HG03442 (cell line): ENCODE results near the gene GSC2.
"Not testable (repeated sequence)": the region's sequence is repeated elsewhere in the genome, so short reads cannot be mapped to it uniquely, and the experiment has no call there.

Experiments used
- ATAC-seq: cut with Tn5 transposase; IDR thresholded peaks from one replicate; pipeline ENCODE4 v1.9.1; 2021; ENCODE audit warnings: mild to moderate bottlenecking, moderate library complexity; ENCODE audit not compliant: unreplicated experiment

Gene GSC2

DNA sequence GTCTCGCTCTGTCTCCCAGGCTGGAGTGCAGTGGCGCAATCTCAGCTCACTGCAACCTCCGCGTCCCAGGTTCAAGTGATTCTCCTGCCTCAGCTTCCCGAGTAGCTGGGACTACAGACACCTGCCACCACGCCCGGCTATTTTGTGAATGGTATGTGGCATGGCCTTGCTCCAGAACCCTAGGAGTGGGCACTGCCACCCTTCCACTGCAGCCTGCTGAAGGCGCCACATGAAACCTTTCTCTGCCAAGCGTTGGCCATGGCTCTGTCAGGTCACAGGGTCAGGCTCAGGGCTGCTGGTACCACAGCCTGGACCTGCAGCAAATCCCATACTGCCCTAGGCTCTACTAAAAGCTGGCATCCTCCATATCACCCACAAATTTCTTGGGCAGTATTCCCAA, 6.0 kb upstream of the GSC2 start:
- ATAC-seq, result not testable (repeated sequence)

DNA sequence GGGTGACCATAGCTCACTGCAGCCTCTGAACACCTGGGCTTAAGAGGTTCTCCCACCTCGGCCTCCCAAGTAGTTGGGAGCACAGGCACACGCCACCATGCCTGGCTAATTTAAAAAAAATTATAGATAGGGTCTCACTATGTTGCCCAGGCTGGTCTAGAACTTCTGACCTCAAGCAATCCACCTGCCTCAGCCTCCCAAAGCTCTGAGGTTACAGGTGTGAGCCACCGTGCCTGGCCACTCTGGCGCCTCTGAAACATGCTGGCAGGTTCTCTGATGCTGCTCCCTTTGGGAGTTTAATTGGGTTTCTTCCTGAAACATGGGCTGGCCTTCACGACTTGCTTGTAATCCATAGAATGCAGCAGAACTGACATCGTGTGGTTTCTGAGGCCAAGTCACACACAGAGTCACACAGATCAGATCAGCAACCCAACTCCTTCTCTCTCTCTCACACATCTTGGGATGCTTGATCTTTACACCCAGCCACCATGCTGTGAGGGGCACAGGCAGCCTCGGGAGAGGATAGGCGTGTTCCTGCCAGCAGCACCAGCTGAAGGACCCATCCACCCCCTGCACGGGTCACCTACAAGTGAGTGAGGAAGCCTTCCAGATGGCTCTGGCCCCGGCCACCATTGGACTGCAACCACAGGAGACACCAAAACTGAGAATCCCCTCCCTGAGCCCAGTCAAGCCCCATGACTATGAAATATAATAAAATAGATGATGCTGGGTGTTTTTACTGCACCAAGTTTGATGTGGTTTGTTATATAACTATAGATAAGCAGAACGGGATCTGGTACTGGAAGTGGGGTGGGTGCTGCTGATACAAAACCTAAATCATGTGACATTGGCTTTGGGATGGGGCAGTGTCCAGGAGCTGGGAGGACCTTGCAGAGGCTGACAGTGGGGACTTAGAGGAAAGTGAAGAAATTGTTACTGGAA, 3.1 kb upstream of the GSC2 start:
- ATAC-seq, result no peak

DNA sequence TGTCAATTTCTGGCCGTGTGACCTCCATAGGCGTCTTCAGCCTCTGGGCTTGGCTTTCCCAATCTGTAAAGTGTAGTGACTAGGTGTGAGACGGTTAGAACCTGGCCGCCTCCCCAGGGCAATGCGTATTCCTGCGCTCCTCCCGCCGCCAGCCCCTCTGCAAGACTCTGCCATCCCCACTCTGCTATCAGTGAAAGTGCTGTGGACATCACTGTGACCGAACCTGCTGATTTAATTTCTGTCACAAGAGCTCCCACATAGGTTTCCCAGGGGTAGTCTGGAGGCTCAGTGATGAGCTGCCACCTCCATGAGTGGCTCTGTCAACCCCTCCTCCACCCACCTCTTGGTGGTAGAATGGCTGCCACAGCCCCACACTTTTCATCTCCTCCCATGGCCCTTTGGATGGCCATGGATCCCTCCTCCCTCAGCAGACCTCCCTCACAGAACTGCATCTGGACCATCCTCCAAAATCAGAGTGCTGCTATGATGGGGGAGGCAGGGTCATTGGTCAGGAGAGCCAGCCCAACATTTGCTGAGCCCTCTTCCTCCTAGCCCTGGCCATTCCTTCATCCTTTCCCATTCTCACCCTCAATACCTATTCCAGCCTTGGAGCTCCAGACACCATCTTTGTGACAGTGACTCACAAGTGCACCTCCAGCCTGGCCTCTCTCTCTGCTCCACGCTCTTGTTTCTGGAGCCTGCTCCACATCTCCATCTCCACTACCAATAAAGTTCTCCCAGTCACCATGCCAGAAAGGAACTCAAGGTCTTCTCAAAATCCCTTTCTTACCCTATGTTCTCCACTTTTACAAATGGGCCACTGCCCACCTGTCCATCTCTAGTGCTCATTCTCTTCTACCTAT, 1.5 kb upstream of the GSC2 start:
- no peak for ATAC-seq

DNA sequence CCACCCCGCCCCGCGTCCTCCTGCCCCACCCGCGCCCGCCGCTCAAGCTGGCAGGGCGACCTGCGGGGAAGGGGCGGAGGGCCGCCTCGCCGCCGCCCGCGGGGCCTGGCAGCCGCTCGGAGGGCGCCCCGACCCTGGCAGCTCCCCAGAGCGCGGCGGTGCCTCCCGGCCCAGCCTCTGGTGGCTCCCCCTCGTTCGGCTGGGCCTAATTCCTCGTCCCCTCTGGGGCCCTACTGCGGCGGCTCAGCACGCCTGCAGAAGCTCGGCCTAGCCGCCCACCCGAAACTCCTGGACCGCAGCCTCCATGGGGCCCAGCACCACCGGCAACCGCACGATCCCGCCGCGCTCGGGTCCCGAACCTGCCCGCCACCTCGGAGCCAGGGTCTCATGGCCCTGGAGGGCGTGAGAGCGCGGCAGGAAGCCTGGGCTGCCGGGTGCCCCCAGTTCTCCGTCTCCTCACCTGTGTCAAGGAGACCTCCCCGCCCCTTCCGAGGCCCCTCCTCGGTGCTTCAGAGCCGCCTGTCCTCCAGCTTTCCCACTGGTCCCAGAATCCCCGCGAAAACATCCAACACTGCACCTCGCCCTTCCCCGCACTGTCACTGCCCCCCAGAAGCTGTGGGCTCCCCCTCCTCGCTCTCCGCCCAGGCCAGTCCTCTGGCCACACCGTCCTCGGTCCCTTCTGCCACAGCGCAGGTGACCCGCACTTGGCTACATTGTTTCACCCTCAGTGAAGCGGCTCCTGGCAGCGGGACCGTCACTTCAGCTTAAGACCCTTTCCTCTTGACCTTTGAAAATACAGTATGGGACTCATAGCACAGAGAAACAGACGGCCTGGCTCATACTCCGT, 613 bp upstream of the GSC2 start:
- ATAC-seq, result no peak

DNA sequence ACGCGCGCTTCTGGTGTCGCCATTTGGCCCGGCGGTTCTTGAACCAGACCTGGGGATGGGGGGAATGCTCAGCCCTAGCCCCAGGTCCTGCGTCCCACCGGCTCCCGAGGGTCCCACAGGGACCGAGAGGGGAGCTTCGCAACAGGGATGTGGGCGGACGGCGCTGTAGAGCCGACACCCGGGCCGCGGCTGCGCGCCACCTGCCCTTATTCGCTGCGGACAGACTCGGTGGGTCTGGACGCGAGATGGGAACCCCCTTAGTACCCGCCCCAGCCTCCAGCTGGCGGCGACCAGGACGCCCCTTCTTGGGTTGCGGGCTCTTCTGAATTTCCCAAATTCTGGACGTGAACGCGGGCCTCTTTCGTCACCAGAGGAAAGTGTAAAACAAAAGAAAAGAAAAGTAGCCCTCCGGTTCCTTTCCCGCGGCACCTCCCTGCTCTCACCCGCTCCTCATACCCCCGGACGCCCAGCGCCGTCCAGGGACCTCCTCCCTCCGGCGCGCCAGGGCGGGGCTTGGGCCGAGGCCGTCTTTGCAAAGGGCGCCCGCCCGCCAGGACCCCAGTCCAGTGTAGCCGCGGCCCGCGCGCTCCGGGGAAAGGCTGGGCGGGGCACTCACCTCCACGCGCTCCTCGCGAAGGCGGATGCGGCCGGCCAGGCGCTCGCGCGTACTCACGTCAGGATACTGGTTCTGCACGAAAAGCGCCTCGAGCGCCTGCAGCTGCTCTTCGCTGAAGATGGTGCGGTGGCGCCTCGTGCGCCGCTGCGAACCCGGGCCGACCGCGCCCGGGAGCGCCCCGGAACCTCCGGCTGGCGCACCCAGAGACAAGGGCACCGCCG, 827 bp downstream of the GSC2 start:
- no peak for ATAC-seq

DNA sequence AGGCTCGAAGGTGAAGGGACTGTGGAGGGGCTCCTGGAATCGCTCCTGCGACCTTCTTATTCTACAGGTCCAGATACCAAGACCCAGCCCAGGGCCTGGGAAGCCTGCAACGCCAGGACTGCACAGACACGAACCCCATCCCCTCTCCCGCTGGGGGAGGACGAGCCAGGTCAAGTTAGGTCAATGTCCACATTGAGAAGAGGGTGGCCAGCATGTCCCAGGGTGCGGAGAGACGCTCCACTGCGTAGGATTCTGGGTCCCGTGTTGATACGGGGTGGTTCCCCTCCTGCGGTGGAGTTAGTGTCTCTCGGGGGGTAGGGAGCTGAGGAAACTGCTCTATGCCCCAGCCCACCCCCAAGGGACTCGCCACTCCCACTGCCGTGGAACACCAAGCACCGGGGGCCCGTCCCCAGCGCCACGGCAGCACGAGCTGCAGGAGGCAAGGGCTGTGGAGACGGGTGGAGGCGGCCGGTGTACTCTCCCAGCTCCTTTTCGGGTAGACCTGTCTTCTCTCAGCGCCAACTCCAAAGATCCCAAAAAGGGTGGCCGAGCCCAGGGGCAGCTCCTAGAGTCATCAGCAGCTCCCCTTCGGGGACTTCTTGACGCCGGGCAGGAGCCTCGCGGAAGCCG, 1.6 kb downstream of the GSC2 start:
- no peak for ATAC-seq

DNA sequence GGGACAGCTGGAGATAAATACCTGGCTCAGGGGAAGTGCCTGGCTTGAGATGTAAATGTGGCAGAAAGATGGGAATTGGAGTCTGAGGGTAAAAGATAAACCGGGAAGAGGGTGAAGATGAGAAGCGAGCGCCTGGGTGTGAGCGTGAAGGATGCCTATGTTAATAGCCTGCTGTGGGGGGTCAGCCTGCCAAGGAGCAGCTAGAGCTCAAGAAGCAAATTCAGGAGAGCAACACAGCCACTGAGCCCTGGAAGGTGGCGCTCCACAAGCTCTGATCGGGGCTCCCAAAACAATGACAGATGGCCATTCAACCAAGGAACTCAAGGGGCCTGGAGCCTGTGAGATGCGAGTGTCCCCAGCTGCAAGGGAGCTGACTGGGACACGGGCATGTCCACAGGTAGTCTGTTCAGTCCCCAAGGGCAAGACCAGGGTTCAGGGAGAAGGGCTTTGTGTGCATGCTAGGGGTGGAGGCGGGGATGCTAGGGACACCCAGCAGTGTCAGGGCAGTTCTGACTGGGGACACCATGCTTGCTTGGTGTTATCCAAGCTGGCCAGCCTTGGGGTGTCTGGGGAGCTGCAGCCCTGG, 2.8 kb downstream of the GSC2 start:
- no peak for ATAC-seq

DNA sequence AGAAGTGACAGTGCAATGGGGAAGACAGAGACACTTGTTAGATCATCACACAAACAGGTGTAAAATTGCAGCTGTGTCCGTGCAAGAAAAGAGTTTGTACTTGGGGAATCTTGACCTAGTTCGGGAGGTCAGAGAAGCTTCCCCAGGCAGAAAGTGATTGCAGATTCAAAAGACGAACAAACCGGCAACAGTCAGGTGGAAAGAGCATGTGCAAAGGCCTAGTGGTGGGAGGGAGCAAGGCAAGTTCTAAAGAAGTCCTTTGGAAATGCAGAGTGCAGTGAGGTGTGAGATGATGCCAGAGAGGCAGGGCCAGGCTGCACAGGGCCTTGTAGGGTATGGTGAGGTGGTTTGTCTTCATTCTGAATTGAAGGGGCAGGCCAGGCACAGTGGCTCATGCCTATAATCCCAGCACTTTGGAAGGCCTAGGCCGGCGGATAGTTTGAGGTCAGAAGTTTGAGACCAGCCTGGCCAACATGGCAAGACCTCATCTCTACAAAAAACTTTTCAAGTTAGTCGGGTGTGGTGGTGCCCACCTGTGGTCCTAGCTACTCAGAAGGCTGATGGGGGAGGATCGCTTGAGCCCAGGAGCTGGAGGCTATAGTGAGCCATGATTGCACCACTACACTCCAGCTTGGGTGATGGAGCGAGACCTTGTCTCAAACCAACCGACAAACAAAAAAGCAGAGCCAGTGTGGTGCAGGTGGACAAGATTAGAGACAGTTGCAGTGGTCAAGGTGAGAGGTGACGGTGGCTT, 3.7 kb downstream of the GSC2 start:
- ATAC-seq, result no peak

DNA sequence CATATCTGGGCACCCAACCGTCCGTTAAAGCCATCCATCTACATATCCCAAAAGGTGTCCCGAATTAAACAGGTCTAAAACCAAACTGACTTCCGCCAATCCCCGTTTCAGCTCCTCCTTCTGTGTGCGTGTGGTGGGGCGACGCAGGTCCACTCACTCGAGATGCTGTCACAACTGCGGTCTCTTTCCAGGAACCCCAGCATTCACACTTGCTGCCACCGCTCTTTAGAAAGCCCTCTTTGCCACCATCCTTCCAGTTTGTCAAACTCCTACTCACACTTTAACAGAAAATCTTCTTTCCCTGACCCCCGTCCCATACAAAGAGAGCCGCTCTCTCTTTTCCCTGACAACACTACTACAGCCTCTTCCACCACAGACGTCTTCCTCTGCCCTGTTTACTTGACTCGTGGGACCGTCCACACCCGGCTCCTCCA, 6.1 kb downstream of the GSC2 start:
- ATAC-seq, result no peak

DNA sequence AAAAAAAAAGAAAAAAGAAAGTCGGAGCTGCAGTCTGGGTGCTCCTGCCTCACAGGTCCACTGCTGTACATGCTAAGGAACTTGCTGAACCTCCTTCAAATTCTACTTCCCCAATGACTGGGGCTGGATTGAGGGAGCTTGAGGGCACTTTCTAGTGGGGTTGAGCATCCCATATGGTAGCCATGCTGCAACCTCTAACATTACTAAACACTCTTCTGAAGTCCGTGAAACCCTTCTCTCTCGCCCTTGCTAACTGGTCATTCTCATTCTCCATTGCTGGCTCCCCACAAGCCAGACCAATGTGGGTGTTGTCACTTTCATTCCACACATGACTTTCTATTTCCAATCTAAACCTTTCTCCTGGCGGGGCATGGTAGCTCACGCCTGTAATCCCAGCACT, 6.9 kb downstream of the GSC2 start:
- ATAC-seq, result no peak

DNA sequence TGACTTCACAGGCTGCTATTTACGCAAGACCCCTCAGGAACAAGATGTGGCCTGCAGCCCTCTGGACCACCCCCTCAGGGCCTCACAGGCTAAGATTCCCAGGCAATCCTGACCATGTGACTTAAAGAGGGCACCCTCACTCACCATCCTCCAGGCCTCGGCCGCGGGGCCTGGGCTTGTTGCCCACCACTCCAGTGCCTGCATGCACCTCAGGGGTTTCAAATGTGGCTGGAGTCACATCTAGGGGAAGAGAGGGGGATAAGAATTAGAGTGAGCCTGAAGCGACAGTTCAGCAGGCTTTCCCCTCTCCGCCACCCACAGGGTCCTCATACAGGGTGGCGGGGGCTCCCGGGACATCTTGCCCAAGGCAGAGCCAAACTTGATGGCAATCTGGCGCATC, 7.7 kb downstream of the GSC2 start:
- no peak for ATAC-seq

DNA sequence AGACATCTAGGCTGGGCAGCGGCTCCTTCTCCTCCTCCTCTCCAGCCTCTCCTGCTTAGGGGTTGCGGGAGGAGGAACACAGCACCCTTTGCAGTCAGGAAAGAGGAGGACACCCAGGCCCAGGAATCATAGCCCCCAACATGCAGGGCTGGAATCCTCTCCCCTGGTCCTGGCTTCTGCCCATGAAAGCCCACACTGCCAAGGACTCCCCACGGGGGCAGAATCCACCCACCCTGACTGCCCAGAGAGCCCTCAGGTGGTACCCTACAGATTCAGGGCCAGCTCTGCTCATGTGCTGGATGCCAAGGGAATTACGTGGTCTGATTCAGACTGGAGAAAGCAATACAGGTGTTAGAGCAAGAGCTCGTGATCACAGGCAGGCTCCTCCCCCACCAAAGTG, 10.1 kb downstream of the GSC2 start:
- no peak for ATAC-seq

DNA sequence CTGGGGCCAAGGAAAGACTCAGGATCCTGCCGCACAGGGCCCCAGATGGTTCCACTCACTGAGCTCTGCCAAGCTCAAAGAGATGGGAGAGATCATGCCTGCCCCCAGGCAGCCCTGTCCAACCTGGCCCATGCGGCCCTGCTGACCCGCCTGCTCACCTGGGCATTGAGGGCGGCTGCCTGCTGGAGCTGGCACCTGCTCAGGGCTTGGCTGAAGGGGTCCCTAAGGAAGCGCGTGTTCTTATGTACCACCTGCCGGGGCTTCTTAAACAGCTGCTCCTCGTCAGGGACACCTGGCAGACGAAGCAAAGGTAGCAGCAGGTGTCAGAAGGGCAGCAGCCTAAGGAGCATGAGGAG, 11.1 kb downstream of the GSC2 start:
- ATAC-seq, result no peak

DNA sequence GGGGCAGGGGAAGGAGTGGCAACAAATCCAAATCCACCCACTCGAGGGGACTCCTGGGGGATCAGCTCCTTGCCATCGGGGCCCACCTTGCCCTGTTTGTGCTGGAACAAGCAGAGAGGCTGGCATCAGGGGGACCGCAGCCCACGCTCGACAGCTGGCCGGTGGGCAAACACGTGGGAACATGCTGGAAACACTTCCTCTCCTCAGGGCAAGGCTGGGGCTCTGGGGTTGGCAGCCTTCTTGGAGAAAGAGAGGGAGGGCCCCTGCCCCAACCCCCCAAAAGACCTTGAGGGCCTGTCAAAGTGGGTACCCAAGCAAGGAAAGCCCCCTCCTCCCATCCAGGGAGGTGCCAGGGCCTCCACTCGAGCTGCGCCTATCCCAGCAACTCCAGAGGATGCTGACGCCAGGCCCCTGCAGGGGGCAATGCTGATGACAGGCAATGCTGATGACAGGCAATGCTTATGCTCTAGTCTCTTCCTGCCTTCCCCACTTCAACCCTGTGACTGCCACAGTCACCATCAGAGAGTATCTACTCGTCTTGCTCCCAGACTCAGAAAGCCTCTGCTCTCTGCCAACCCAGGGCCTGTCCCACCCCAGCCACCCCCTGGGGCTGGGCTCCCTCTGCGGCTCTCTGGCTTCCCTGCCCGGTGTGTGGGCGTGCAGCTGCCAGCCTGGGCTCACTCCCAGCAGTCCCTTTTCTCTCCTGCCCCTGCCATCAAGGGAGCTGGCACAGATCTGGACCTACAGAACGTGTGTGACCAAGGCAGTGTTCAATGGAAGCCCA, 11.7 kb downstream of the GSC2 start:
- no peak for ATAC-seq

DNA sequence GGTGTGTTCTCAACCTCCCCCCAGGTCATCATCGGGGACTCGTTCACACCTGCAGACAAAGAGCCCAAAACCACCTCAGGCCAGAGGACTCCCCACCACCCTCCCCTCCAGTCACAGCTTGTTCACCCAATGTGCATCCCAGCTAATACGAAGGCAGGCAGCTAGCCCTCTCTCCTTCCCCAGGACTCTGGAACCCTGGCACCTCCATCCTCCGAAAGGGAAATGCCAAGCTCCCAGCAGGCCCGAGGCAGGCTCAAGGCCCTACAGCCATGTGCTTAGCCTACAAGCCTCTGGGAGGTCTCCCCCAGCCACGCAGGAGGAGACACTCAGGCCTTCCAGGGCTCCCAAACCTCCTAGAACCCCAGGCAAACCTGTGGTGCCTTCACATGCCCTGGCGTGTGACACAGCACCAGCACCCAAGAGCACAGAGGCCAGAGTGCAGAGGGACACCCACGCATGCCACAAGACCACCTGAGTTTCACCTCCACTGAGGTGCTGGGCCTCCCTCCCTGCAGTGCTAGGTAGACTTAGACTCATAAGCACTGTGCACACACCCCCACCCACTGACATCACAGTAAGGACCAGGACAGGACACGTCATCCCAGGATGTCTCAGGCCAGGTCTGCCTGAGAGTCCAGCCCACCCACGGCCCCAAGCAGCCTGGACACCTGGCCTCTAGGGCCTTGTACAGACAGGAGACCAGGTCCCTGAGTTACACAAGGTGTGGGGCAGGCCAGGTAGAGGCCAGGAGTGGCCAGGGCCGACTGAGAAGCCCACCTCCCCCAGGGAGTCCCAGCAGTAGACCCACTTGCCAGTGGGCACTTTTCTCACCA, 12.5 kb downstream of the GSC2 start:
- no peak for ATAC-seq

DNA sequence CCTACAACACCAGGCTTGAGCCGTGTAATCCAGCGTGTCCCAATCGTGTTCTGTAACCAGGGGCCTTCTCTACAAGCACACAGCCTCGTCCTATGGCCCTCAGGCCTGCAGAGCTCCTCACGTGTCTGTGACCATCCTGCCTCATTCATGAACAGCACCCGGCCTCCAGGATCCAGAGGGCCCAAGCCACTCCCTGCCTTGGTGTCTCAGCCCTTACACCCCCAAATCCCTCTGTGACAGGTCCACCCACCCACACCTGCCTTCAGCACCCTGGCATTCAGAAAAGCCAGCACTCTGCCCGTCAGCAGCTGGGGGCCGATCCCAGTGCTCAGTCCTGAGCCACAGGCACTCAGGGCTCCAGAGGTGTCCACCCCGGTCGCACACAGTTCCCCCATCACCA, 13.2 kb downstream of the GSC2 start:
- no peak for ATAC-seq

DNA sequence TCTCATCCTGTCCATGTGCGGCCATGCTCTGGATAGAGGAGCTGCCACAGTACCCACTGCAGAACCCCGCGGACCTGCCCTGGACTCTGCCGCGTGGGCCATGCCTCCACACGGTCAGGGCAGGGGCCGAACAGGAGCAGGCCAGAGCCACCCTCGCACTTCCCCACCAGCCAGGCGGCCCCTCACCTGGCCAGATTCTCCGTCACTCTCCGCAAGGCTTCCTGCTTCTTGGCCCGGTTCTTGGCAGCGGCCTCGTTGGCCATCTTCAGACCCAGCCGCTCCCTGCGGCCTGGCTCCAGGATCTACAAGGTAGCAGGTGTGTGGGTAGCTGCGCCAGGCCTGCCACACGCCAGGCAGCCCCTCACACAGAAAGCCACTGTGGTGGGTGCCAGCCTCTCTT, 15.2 kb downstream of the GSC2 start:
- no peak for ATAC-seq
